Mesendoderm (in vitro differentiated cells): Measurements from ENCODE around the gene SLIT3.

ENCODE experiments used
- DNase-seq: peaks from one replicate; pipeline ENCODE4 v3.0.0; 2013
- H2AK5ac ChIP-seq: 2 replicates; pipeline ENCODE4 v1.6.1; 2013; ENCODE audit warnings: low read length, inconsistent platforms
- H2BK120ac ChIP-seq: 2 replicates; pipeline ENCODE4 v1.6.1; 2013; ENCODE audit warnings: low read depth, mild to moderate bottlenecking, low read length, moderate library complexity, mixed read lengths
- H2BK15ac ChIP-seq: replicated peaks from 2 replicates; pipeline ENCODE4 v1.6.1; 2013; ENCODE audit warnings: low read depth, mild to moderate bottlenecking, moderate library complexity
- H2BK5ac ChIP-seq: 2 replicates; pipeline ENCODE4 v1.6.1; 2013; ENCODE audit warnings: low read length, inconsistent platforms
- H3K18ac ChIP-seq: 2 replicates; pipeline ENCODE4 v1.6.1; 2013; ENCODE audit warnings: mild to moderate bottlenecking, low read length, mixed read lengths
- H3K23ac ChIP-seq: one replicate; pipeline ENCODE4 v1.6.1; 2013; ENCODE audit warnings: low read length
- H3K27ac ChIP-seq: 2 replicates; pipeline ENCODE4 v1.5.1; 2013; ENCODE audit warnings: low read depth, mild to moderate bottlenecking, inconsistent platforms, low read length, moderate library complexity
- H3K27me3 ChIP-seq: 2 replicates; pipeline ENCODE4 v1.6.1; 2013; ENCODE audit warnings: low read length, control low read depth, mild to moderate bottlenecking, inconsistent platforms; ENCODE audit not compliant: insufficient read depth, poor library complexity
- H3K36me3 ChIP-seq: 2 replicates; pipeline ENCODE4 v1.6.1; 2013; ENCODE audit warnings: low read length, inconsistent platforms; ENCODE audit not compliant: control insufficient read depth, insufficient read depth
- H3K4ac ChIP-seq: one replicate; pipeline ENCODE4 v1.6.1; 2013; ENCODE audit warnings: low read depth, mild to moderate bottlenecking, low read length, moderate library complexity
- H3K4me1 ChIP-seq: 2 replicates; pipeline ENCODE4 v1.6.1; 2013; ENCODE audit warnings: low read depth, low read length, inconsistent platforms; ENCODE audit not compliant: control insufficient read depth
- H3K4me2 ChIP-seq: 2 replicates; pipeline ENCODE4 v1.6.1; 2013; ENCODE audit warnings: low read length
- H3K4me3 ChIP-seq: 2 replicates; pipeline ENCODE4 v1.5.1; 2013; ENCODE audit warnings: mild to moderate bottlenecking, low read length
- H3K56ac ChIP-seq: one replicate; pipeline ENCODE4 v1.6.1; 2013; ENCODE audit warnings: low read length
- H3K79me1 ChIP-seq: 2 replicates; pipeline ENCODE4 v1.6.1; 2013; ENCODE audit warnings: low read length, inconsistent platforms
- H3K79me2 ChIP-seq: 2 replicates; pipeline ENCODE4 v1.6.1; 2013; ENCODE audit warnings: mild to moderate bottlenecking, low read length; ENCODE audit not compliant: control insufficient read depth, insufficient read depth
- H3K9ac ChIP-seq: 2 replicates; pipeline ENCODE4 v1.6.1; 2013; ENCODE audit warnings: low read length, inconsistent platforms
- H4K5ac ChIP-seq: one replicate; pipeline ENCODE4 v1.6.1; 2013; ENCODE audit warnings: low read length
- H4K8ac ChIP-seq: one replicate; pipeline ENCODE4 v1.6.1; 2013; ENCODE audit warnings: low read depth, mild to moderate bottlenecking, control low read depth, low read length, moderate library complexity
- WGBS: extraction: QIAGEN DNeasy Blood & Tissue Kit; methylation state at CpG from one replicate; pipeline ENCODE4 v1.1.7; 2013; ENCODE audit warnings: low lambda C conversion rate, missing lambda C conversion rate; ENCODE audit not compliant: insufficient coverage; ENCODE audit errors: extremely low coverage; 5-methylcytosine and 5-hydroxymethylcytosine counted together

Gene SLIT3

GRCh38 chr5:168851902-168852321 is 449.0 kb downstream of the SLIT3 start:
- no peak overlapping the region for H3K4ac ChIP-seq
- H3K4me3 ChIP-seq = no peak overlapping the region
- no peak overlapping the region for H2BK15ac ChIP-seq
- no peaks in the 10 kb centered on the region for H3K4me1 ChIP-seq
- no peak overlapping the region for H4K8ac ChIP-seq
- H3K36me3 ChIP-seq = no peaks in the 10 kb centered on the region
- no peak overlapping the region for H3K18ac ChIP-seq
- no peaks in the 10 kb centered on the region for H3K79me1 ChIP-seq
- no peaks in the 10 kb centered on the region for H3K27me3 ChIP-seq
- H2BK5ac ChIP-seq = no peak overlapping the region
- H3K4me2 ChIP-seq = no peak overlapping the region
- H2BK120ac ChIP-seq = no peak overlapping the region
- H2AK5ac ChIP-seq = no peak overlapping the region
- WGBS = no CpG with 5 or more reads among the region's 7 CpGs
- H3K23ac ChIP-seq = no peak overlapping the region
- no peak overlapping the region for H3K56ac ChIP-seq
- no peak overlapping the region for H4K5ac ChIP-seq
- DNase-seq = peak; percentile 20
- no peak overlapping the region for H3K9ac ChIP-seq
- no peak overlapping the region for H3K27ac ChIP-seq
- H3K79me2 ChIP-seq = no peaks in the 10 kb centered on the region

GRCh38 chr5:168850683-168851082 is 450.3 kb downstream of the SLIT3 start:
- Histone ChIP-seq H4K8ac (no peak overlapping the region), H3K27ac (no peak overlapping the region), H2BK5ac (no peak overlapping the region), H3K9ac (no peak overlapping the region), H3K18ac (no peak overlapping the region), H2AK5ac (no peak overlapping the region), H3K4me3 (no peak overlapping the region), H3K79me2 (no peaks in the 10 kb centered on the region), H3K27me3 (no peaks in the 10 kb centered on the region), H3K79me1 (no peaks in the 10 kb centered on the region), H3K4me1 (no peaks in the 10 kb centered on the region), H3K36me3 (no peaks in the 10 kb centered on the region), H3K56ac (no peak overlapping the region), H3K23ac (no peak overlapping the region), H3K4me2 (no peak overlapping the region), H2BK15ac (no peak overlapping the region), H4K5ac (no peak overlapping the region), H3K4ac (no peak overlapping the region), H2BK120ac (no peak overlapping the region)
- WGBS = no CpG with 5 or more reads among the region's 5 CpGs
- DNase-seq = no peak

GRCh38 chr5:168848569-168848968 is 452.4 kb downstream of the SLIT3 start:
- H3K79me2 ChIP-seq = no peaks in the 10 kb centered on the region
- H2BK120ac ChIP-seq = no peak overlapping the region
- no peak overlapping the region for H3K4me3 ChIP-seq
- no peak overlapping the region for H2AK5ac ChIP-seq
- WGBS = no CpG with 5 or more reads among the region's 8 CpGs
- H4K5ac ChIP-seq = no peak overlapping the region
- no peaks in the 10 kb centered on the region for H3K79me1 ChIP-seq
- H3K4me2 ChIP-seq = no peak overlapping the region
- no peak overlapping the region for H2BK5ac ChIP-seq
- no peak overlapping the region for H3K18ac ChIP-seq
- no peak overlapping the region for H3K56ac ChIP-seq
- no peaks in the 10 kb centered on the region for H3K36me3 ChIP-seq
- no peak overlapping the region for H3K27ac ChIP-seq
- no peak overlapping the region for H3K4ac ChIP-seq
- no peaks in the 10 kb centered on the region for H3K4me1 ChIP-seq
- H3K27me3 ChIP-seq = no peaks in the 10 kb centered on the region
- DNase-seq = no peak
- H2BK15ac ChIP-seq = no peak overlapping the region
- no peak overlapping the region for H4K8ac ChIP-seq
- H3K23ac ChIP-seq = no peak overlapping the region
- no peak overlapping the region for H3K9ac ChIP-seq

- no peaks in the 10 kb centered on the region for H3K36me3 ChIP-seq
- H3K23ac ChIP-seq = no peak overlapping the region
- H3K4ac ChIP-seq = no peak overlapping the region
- no peak overlapping the region for H2BK15ac ChIP-seq
- H3K4me1 ChIP-seq = no peaks in the 10 kb centered on the region
- no peak overlapping the region for H4K5ac ChIP-seq
- H3K9ac ChIP-seq = no peak overlapping the region
- WGBS = no CpG with 5 or more reads among the region's 10 CpGs
- no peak overlapping the region for H2BK120ac ChIP-seq
- H2BK5ac ChIP-seq = no peak overlapping the region
- no peak overlapping the region for H3K4me3 ChIP-seq
- H3K27me3 ChIP-seq = no peaks in the 10 kb centered on the region
- H4K8ac ChIP-seq = no peak overlapping the region
- H3K79me1 ChIP-seq = no peaks in the 10 kb centered on the region
- DNase-seq = no peak
- H3K79me2 ChIP-seq = no peaks in the 10 kb centered on the region
- no peak overlapping the region for H3K4me2 ChIP-seq
- H3K56ac ChIP-seq = no peak overlapping the region
- H3K27ac ChIP-seq = no peak overlapping the region
- no peak overlapping the region for H2AK5ac ChIP-seq
- H3K18ac ChIP-seq = no peak overlapping the region
Measured at GRCh38 chr5:168847511-168848073, 453.3 kb downstream of the SLIT3 start.

- H3K4ac ChIP-seq = no peak overlapping the region
- no peak overlapping the region for H3K56ac ChIP-seq
- DNase-seq = no peak
- H2BK15ac ChIP-seq = no peak overlapping the region
- H3K23ac ChIP-seq = no peak overlapping the region
- no peaks in the 10 kb centered on the region for H3K36me3 ChIP-seq
- WGBS = no CpG with 5 or more reads among the region's 8 CpGs
- no peak overlapping the region for H3K4me3 ChIP-seq
- H2BK120ac ChIP-seq = no peak overlapping the region
- H3K79me2 ChIP-seq = no peaks in the 10 kb centered on the region
- H3K27ac ChIP-seq = no peak overlapping the region
- H2BK5ac ChIP-seq = no peak overlapping the region
- no peaks in the 10 kb centered on the region for H3K79me1 ChIP-seq
- H4K5ac ChIP-seq = no peak overlapping the region
- H3K4me2 ChIP-seq = no peak overlapping the region
- H2AK5ac ChIP-seq = no peak overlapping the region
- no peak overlapping the region for H4K8ac ChIP-seq
- no peaks in the 10 kb centered on the region for H3K4me1 ChIP-seq
- no peaks in the 10 kb centered on the region for H3K27me3 ChIP-seq
- H3K18ac ChIP-seq = no peak overlapping the region
- H3K9ac ChIP-seq = no peak overlapping the region
Measured at GRCh38 chr5:168844922-168845296, 456.0 kb downstream of the SLIT3 start.
